HG02759 (cell line): ENCODE measurements around the gene IL6ST.
"Not testable (repeated sequence)": the region's sequence is repeated elsewhere in the genome, so short reads cannot be mapped to it uniquely, and the experiment has no call there.

Source experiments
- ATAC-seq: cut with Tn5 transposase; IDR thresholded peaks from one replicate; pipeline ENCODE4 v1.9.1; 2021; ENCODE audit warnings: mild to moderate bottlenecking, moderate library complexity; ENCODE audit not compliant: unreplicated experiment

IL6ST gene

DNA sequence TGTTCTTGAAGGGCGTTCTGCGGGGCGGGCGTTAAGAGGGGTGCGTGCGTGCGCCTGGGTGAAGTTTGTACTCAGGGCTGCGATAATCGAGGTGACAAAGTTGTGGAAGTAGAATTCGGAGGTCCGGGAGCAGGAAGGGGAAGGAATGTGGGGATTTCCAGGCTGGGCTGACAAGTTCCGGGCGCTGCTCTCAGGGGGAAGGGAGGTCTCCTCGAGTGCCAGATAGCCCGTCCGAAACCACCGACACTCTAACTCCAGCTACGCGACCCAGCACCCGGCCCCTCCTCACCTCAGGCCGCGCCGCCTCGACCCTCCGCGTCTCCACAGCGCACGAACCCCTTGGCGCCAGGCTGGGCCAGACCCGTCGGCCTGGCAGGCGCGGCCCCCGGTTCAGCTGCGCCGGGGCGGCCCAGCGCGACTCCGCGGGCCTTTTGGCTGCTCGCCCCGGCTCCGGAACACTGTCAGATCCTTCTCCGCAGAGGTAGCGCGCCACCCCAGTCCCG, at the start of gene IL6ST:
IL6ST (minus strand) TSS at position 469 of the 503 bp plus-strand sequence. CDS start 18,685 bp downstream, outside the sequence.
- peak; percentile 45 for ATAC-seq

DNA sequence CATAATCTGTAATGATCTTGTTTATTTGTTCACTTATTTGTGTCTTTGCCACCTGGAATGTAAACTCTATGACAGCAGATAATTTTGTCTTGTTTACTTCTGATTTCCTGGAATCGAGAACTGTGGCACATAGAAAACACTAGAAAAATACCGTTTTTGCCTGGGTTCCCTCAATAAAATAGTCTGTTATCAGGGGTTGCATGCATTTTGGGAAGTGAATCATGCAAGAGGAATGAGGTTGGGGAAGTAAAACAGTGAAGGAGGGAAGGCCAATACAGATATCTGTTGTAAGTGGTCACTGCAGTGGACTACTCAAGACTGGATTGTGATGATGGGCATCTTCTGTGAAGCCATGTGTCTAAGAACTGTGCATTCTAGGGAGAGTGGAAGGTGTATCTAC, 45.2 kb upstream of the IL6ST start:
- ATAC-seq: no peak

DNA sequence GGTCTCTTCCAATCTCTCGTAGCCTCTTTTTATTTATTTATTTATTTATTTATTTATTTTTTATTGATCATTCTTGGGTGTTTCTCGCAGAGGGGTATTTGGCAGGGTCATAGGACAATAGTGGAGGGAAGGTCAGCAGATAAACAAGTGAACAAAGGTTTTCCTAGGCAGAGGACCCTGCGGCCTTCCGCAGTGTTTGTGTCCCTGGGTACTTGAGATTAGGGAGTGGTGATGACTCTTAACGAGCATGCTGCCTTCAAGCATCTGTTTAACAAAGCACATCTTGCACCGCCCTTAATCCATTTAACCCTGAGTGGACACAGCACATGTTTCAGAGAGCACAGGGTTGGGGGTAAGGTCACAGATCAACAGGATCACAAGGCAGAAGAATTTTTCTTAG, 43.4 kb upstream of the IL6ST start:
- not testable (repeated sequence) for ATAC-seq

DNA sequence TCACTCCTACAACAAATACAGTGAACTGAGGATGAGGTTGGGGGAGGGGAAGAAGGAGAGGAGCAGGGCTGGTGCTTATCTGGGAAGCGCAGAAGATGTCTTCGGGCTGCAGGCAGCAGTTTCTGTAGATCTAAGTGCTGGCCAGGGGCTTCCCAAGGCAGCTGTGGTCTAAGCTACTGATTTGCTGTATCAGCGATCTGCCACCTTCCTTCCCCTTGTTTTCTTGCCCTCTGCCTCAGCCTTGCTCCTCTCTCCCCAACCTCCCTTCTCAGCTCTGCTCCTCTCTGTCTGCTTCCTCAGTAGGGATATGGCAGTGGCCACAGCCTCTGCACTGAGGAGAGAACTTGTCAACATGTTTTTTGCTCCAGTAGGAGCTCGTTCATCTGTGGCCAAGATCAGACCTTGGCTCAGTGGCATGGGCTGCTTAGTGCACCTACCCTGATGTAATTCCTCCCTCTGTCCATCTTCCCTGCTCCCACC, 42.8 kb upstream of the IL6ST start:
- ATAC-seq: peak; percentile 52

DNA sequence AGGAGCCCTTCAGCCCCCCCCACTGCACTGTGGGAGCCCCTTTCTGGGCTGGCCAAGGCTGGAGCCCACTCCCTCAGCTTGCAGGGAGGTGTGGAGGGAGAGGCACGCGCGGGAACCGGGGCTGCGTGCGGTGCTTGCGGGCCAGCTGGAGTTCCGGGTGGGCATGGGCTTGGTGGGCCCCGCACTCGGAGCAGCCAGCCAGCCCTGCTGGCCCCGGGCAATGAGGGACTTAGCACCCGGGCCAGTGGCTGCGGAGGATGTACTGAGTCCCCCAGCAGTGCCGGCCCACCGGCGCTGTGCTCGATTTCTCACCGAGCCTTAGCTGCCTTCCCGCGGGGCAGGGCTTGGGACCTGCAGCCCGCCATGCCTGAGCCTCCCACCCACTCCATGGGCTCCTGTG, 40.6 kb upstream of the IL6ST start:
- not testable (repeated sequence) for ATAC-seq

DNA sequence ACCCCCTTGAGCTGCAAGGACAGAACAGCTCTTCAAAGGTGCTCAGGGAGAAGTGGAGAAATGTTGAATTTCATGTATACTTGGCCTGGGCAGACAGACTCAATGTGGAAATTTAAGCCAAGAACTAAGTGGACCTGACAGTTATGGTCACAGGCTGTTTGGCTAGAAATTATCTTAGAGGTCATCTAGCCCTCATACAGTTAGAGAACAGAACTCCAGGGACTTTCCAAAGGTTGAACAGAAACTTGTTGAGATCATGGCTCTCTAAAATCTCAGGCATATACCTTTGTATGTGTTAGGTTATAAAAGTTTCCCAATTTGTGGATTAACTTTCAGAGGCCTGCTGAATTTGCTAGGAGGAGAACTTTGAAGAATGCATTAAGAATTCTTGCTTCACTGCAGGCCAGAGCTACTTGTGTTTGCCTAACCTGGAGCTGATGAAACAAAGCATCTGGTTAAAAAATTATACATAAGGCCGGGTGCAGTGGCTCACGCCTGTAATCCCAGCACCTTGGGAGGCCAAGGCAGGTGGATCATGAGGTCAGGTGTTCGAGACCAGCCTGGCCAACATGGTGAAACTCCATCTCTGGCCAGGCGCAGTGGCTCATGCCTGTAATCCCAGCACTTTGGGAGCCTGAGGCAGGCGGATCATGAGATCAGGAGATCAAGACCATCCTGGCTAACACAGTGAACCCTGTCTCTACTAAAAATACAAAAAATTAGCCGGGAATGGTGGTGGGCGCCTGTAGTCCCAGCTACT, 35.3 kb upstream of the IL6ST start:
- ATAC-seq: peak; percentile 36

DNA sequence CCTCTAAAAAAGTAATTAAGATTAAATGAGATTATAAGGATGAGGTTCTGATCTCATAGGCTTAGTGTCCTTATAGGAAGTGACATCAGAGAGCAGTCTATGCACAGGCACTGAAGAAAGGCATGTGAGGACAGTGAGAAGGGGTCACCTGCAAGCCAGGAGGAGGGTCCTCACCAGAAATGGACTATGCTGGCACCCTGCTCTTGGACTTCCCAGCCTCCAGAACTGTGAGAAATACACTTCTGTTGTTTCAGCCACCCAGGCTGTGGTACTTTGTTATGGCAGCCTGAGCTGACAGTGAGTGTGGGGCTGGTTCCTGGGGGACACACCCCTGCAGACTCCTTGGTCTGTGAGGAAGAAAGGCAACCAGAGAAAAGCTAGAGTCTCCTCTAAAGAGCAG, 34.7 kb upstream of the IL6ST start:
- peak; percentile 8 for ATAC-seq

DNA sequence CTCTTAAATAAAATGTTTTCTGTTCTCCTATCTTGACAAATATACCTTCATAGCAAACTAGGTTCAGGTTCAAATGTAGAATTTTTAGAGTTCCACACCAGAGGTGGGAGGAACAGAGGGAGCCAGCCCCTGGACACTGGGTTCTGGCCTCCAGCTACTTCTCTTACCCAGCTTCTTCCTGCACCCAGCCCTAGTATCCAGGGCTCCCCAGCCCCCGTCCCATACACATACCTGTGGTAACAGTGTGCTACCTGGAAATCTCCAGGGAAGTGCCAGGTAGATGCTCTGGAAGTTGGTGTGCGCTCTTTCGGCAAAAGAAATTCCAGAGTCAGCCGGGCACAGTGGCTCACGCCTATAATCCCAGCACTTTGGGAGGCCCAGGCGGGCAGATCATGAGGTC, 33.9 kb upstream of the IL6ST start:
- ATAC-seq: no peak

DNA sequence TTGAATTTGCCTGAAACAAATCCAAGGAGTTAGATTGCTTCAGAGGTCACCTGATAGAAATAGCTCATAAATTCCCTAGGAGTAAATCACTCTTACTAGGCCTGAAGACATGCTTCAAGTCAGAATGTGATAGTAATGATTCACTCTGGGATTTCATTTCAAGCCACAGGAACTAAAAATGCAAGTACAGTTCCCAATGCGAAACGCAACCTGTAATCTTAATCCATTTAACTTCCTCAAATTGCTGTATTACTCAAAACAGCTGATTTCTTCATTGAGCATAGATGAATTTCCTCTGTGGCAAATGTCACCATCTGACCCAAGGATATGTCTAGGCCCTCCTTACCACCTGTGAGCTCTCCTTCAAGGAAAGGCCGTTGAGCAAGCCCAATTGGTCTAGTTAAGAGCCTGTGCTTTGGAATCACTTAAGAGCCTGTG, 32.1 kb upstream of the IL6ST start:
- ATAC-seq: peak; percentile 87

DNA sequence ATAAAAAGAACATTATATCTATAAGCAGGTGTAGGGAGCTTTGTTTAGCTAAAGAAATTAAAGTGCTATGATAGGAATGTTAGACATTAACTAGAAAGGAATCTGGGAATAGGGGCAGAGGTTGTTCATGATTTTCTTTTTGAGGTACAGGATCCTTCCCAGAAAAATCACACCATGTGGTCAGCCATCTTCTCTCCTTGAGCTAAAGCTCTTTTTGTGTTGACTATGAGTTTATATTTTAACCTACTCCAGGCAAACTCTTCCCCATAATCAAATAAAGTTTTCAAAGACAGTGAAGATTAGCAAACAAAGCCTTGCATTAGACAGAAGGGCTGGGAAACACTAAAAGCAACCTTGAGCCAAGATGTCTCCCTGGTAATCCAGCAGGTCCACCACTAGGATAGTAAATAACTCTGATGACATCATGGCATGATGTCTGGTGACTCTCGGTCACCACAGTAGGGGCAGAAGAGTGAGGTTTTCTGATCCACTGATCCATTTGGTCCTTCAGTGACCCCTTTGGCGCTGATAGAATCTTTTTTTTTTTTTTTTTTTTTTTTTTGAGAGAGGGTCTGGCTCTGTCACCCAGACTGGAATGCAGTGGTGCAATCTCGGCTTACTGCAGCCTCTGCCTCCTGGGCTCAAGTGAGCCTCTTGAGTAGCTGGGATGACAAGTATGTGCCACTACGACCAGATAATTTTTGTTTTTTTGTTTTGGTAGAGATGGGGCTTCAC, 30.6 kb upstream of the IL6ST start:
- no peak for ATAC-seq

DNA sequence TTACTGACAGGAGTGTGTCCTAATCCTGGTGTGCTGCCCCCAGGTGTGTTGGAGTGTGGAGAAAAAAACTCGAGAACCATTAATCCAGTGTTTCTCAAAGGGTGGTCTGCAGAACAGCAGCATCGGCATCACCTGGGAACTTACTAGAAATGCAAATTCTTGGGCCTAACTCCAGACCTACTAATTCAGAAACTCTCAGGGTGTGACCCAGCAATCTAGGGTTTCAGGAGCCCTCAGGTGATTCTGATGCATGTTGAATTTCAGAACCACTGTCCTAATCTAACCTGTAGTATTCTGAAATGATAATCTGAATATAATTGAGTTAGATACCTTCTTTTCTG, 30.0 kb upstream of the IL6ST start:
- no peak for ATAC-seq

DNA sequence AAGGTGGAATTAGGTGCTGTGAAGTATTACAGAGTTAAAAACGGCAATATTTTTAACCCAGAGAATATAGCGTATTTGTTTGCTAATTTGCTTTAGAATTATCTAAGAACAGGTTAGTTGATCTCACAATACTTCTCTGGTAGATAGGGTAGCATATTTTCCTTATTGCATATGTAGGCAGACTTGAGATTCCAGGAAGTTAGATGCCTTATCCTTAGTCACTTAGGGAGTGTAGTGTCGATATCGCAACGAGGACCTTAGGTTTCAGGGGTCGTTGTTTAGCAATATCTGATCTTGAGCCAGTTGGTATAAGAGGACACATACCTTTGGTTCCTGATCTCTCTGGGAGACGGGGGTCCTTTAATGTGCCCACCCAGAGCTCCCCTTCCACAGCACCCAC, 28.5 kb upstream of the IL6ST start:
- ATAC-seq: no peak

DNA sequence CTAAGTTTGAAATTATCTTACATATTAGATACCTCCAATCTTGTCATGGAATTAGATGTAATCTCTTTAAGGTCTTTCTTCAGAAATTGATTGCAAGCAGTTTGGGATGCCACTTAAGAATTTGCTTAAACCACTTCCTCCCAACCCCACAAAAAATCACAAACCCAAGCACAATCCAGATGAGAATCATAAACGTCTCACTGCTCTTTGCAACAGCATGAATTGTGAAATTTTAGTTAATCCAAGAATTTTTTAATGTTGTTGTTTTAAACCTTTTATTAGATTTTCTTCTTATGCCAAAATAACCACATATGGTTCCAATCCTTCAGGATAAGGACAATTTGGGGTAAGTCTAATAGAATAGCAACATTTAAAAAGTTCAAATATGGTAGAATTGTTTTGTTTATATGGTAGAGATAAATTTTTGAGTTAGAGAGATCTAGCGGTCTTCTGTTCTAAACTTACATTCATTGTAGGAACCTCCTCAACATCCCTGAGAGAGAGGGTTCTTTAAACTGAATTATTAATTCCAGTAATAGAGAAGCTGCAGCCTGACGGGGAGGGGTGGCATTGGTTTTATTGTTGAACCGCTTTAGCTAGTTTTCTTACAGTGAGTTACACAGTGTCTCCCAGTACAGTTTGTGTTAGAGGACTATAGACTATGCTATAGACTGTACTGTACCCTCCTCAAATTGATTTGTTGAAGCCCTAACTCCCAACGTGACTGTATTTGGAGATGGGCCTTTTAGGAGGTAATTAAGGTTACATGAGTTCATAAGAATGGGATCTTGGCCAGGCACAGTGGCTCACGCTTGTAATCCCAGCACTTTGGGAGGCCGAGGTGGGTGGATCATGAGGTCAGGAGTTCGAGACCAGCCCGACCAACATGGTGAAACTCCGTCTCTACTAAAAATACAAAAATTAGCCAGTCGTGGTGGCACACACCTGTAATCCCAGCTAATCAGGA, 24.8 kb upstream of the IL6ST start:
- ATAC-seq: no peak

DNA sequence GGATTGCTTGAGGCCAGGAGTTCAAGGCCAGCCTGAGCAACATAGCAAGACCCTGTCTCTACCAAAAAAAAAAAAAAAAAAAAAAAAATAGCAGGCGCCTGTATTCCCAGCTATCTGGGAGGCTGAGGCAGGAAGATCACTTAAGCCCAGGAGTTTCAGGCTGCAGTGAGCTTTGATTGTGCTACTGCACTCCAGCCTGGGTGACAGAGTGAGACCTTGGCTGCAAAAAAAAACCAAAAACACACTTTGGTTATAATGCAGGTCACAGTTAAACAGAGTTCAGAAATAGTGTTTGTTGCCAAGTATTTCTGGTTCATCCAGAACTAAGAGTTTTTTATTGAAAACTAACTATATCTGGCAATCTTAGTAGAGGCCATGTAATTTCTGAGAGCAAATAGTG, 24.1 kb upstream of the IL6ST start:
- ATAC-seq: no peak

DNA sequence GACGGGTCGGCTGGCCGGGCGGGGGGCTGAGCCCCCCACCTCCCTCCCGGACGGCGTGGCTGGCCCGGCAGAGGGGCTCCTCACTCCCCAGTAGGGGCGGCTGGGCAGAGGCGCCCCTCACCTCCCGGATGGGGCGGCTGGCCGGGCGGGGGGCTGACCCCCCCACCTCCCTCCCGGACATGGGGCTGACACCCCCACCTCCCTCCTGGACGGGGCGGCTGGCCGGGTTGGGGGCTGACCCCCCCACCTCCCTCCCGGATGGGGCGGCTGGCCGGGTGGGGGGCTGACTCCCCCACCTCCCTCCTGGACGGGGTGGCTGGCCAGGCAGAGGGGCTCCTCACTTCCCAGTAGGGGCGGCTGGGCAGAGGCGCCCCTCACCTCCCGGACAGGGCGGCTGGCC, 19.9 kb upstream of the IL6ST start:
- not testable (repeated sequence) for ATAC-seq

DNA sequence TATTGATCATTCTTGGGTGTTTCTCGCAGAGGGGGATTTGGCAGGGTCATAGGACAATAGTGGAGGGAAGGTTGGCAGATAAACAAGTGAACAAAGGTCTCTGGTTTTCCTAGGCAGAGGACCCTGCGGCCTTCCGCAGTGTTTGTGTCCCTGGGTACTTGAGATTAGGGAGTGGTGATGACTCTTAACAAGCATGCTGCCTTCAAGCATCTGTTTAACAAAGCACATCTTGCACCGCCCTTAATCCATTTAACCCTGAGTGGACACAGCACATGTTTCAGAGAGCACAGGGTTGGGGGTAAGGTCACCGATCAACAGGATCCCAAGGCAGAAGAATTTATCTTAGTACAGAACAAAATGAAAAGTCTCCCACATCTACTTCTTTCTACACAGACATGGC, 19.2 kb upstream of the IL6ST start:
- ATAC-seq: not testable (repeated sequence)

DNA sequence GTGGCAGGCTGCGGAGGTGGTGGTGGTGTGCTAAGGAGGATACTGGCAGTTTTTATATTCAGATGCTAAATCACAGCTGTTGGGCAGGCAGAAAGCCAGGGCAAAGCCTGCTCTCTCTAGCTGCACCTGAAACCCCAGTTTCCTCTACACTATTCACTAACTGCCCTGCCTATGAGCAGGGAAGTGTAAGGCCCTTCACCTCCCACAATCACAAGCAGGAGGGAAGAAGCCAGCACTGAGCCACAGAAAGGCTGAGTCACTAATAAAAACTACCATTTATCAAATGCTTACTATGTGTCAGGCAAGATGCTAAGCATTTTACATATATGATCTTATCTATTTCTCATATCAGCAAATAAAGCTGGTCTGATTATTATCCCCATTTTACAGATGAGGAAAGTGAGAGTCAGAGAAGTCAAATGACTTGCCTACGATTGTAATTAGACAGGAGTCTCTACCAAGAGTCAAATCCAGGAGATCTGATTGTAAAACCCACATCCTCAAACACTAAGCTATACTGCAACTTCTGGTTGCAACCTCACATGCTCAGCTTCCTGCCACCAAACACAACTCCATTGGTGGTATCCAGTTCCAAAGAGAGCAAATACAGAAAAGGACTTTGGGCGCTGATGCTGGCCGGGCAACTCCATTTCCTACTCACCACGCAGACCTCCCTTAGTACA, 17.7 kb upstream of the IL6ST start:
- ATAC-seq: no peak

DNA sequence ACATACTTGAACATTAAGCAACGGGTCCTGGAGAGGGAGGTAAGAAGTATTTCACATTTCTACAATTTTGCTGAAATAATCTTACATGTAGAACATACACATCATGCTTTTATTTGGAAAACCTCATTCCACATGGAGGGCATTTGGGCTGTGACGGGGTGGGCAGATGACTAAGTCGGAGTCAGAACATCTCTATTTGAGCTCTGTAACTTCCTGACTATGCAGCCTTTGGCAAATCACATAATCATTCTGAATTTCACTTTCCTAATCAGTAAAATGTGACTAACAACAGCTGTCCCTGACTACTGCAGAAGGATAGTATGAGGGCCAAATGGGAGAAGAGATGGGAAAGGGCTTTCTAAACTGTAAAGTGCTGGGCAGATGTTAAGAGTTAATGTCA, 17.1 kb upstream of the IL6ST start:
- no peak for ATAC-seq

DNA sequence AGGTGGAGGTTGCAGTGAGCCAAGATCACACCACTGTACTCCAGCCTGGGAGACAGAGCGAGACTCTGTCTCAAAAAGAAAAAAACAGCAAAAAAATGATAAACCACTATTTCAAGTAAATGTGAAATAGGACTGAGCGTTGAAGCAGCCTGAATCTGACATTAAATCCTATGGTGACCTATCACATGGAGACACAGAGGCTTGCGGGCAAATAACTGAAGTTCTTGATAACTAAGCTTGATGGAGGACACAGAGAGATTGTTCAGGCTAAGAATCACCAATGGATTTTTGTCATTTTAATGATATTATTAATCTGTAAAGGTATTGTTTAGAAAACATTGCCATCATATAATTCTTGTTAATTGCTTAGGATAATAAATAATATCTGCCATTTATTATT, 15.7 kb upstream of the IL6ST start:
- ATAC-seq: no peak

DNA sequence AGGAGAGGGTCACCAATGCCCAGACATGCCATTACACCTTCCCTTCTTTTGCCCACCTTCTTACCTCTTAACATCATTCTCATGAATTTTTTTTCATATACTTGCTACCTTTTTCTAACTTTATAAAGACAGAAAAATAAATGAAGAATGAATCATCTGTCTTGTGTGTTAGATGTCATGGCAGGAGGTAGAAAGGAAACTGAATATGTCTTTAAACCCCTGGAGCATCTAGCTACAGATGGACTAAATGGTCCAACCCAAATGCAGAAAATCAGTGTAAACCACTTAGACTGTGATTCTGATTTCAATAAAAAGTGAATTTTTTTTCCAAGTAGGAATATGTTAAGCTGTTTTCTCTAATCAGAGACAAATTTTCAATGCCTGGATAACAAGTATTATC, 11.8 kb upstream of the IL6ST start:
- ATAC-seq: no peak
